ENCODE data around the gene SLC2A1. TPM values are rescaled to one million over a fixed set of nuclear protein-coding genes. Genes with fewer than 3 reads are reported as not detected.

The SLC2A1 gene
- total RNA-seq, 3 donors from 2014 or later: 135 to 141 (median 140) TPM

Other genes starting within 250 kb of the SLC2A1 start
- gene CLDN19, start 218.6 kb downstream of the SLC2A1 start, total RNA-seq: not detected
- gene P3H1, start 191.8 kb downstream of the SLC2A1 start, total RNA-seq: 10 to 100 TPM; 40.4 to 44.7 (median 41.6) TPM
- gene C1orf50, start 191.6 kb downstream of the SLC2A1 start, total RNA-seq: 1 to 10 TPM; 4.5 to 7.9 (median 5.0) TPM
- under 1 TPM in 2 of 3 donors, not detected in 1; 0.10 to 0.24 TPM for gene TMEM269, start 173.9 kb downstream of the SLC2A1 start, total RNA-seq
- 1 to 10 TPM; 1.8 to 2.4 (median 2.1) TPM for gene ERMAP, start 141.7 kb downstream of the SLC2A1 start, total RNA-seq
- gene SVBP, start 141.5 kb downstream of the SLC2A1 start, total RNA-seq: 10 to 100 TPM in 2 of 3 donors, 1 to 10 TPM in 1; 9.2 to 10.7 (median 10.2) TPM
- gene ZNF691, start 112.3 kb downstream of the SLC2A1 start, total RNA-seq: 1 to 10 TPM; 5.5 to 6.5 (median 5.9) TPM
- gene EBNA1BP2, start 213.4 kb upstream of the SLC2A1 start, total RNA-seq: 100 to 1,000 TPM; 260 to 288 (median 265) TPM
- gene CFAP57, start 213.5 kb upstream of the SLC2A1 start, total RNA-seq: under 1 TPM in 2 of 3 donors, not detected in 1; 0.05 to 0.41 TPM